ENCODE data around the gene DCPS. TPM values are rescaled to one million over a fixed set of nuclear protein-coding genes. Genes with fewer than 3 reads are reported as not detected.
"Not testable (repeated sequence)": the region's sequence is repeated elsewhere in the genome, so short reads cannot be mapped to it uniquely, and the experiment has no call there.

DCPS gene
- polyA plus RNA-seq, 1 of the 3 experiments (the other 2 are of a cell fraction): 48.1 TPM

GRCh38 chr11:126380909-126381308 is 77.0 kb downstream of the DCPS start:
- POLR2A ChIA-PET: interaction anchor here (0.6 kb wide), 1 partner anchor 18 kb away, joined by 4 read pairs; no protein-coding TSS in a partner anchor
- Histone ChIP-seq H3K27ac (ENCODE audit: low read depth in 2 of 2, low read length in 1 of 2) (no peak overlapping the region), H3K27me3 (ENCODE audit: insufficient read depth) (no peaks in the 10 kb centered on the region), H3K9ac (no peak overlapping the region), H3K9me3 (no peaks in the 10 kb centered on the region), H3K4me2 (no peak overlapping the region), H3K4me3 (ENCODE audit: low read depth in 2 of 2, low read length in 1 of 2) (no peak overlapping the region), H3K9me2 (no peaks in the 10 kb centered on the region), H3K79me2 (ENCODE audit: insufficient read depth) (peaks cover 30% of the 10 kb centered on the region), H4K20me1 (ENCODE audit: insufficient read depth) (no peaks in the 10 kb centered on the region; the same call in 1 of the 2 replicates), H3K36me3 (replicated peaks in 1 of 2; ENCODE audit: control insufficient read depth in 1 of 2, insufficient read depth in 2 of 2, low read length in 1 of 2) (no peaks in the 10 kb centered on the region), H3K4me1 (ENCODE audit: control insufficient read depth in 1 of 2, insufficient read depth in 2 of 2, low read depth in 1 of 2, low read length in 1 of 2) (peaks cover 0 to 9% of the 10 kb centered on the region in 2 experiments; a peak in 1 of 4 replicates), H2AFZ (ENCODE audit: low read depth) (no peak overlapping the region), H3F3A (replicated peaks; ENCODE audit: insufficient read depth) (no peaks in the 10 kb centered on the region)
- WGBS (ENCODE audit: low lambda C conversion rate): 95% methylated on average over 3 of the region's 4 CpGs
- DNase-seq: no peak
- TF ChIP-seq ZBTB33 (IDR thresholded peaks at IDR 0.05; ENCODE audit: borderline replicate concordance, low read depth): no peak
- no peak for TF ChIP-seq FOXM1 (IDR thresholded peaks at IDR 0.05; ENCODE audit: low read depth)
- no peak for TF ChIP-seq IRF3 (IDR thresholded peaks at IDR 0.05; ENCODE audit: low read depth, low read length)
- no peak for TF ChIP-seq RXRA (IDR thresholded peaks at IDR 0.05; ENCODE audit: borderline replicate concordance, low read depth)
- TF ChIP-seq FOSL2 (IDR thresholded peaks at IDR 0.05; ENCODE audit: borderline replicate concordance, low read depth): no peak
- no peak for TF ChIP-seq USF2 (IDR thresholded peaks at IDR 0.05; ENCODE audit: borderline replicate concordance, low read depth, low read length)
- no peak for TF ChIP-seq RCOR1 (IDR thresholded peaks at IDR 0.05; ENCODE audit: low read length)
- TF ChIP-seq JUND (IDR thresholded peaks at IDR 0.05): no peak
- no peak for TF ChIP-seq CTCF (IDR thresholded peaks at IDR 0.05)
- TF ChIP-seq PBX3 (IDR thresholded peaks at IDR 0.05): no peak
- TF ChIP-seq NFIC (IDR thresholded peaks at IDR 0.05; ENCODE audit: borderline replicate concordance): no peak
- TF ChIP-seq POLR2AphosphoS5 (IDR thresholded peaks at IDR 0.05; ENCODE audit: low read depth, low read length): no peak
- no peak for TF ChIP-seq FOXJ3 (CRISPR knock-in tag; IDR thresholded peaks at IDR 0.05)
- CTCF ChIA-PET: no interaction called here

- H3K27ac ChIP-seq (ENCODE audit: low read depth in 2 of 2, low read length in 1 of 2); DNase-seq; CTCF ChIA-PET; H2AFZ ChIP-seq (ENCODE audit: low read depth); H3K9me2 ChIP-seq; H4K20me1 ChIP-seq (ENCODE audit: insufficient read depth); POLR2A ChIA-PET; H3K9ac ChIP-seq; H3K4me2 ChIP-seq; H3K9me3 ChIP-seq; H3F3A ChIP-seq (replicated peaks; ENCODE audit: insufficient read depth); H3K27me3 ChIP-seq (ENCODE audit: insufficient read depth); H3K4me3 ChIP-seq (ENCODE audit: low read depth in 2 of 2, low read length in 1 of 2); H3K36me3 ChIP-seq (replicated peaks in 1 of 2; ENCODE audit: control insufficient read depth in 1 of 2, insufficient read depth in 2 of 2, low read length in 1 of 2): not testable (repeated sequence)
- Histone ChIP-seq H3K4me1 (ENCODE audit: control insufficient read depth in 1 of 2, insufficient read depth in 2 of 2, low read depth in 1 of 2, low read length in 1 of 2) (peaks cover 0 to 20% of the 10 kb centered on the region in 2 experiments; a peak in 1 of 4 replicates), H3K79me2 (ENCODE audit: insufficient read depth) (peaks cover 34% of the 10 kb centered on the region)
- 81% methylated on average over 3 of the region's 10 CpGs for WGBS (ENCODE audit: low lambda C conversion rate)
Measured at GRCh38 chr11:126381960-126382359, 78.1 kb downstream of the DCPS start.

GRCh38 chr11:126382641-126383040 is 78.8 kb downstream of the DCPS start:
- H3K9me3 ChIP-seq; DNase-seq; H3K27me3 ChIP-seq (ENCODE audit: insufficient read depth); H3K27ac ChIP-seq (ENCODE audit: low read depth in 2 of 2, low read length in 1 of 2); H3K9ac ChIP-seq; H3K9me2 ChIP-seq; H2AFZ ChIP-seq (ENCODE audit: low read depth); H3F3A ChIP-seq (replicated peaks; ENCODE audit: insufficient read depth); H3K4me2 ChIP-seq; H3K4me3 ChIP-seq (ENCODE audit: low read depth in 2 of 2, low read length in 1 of 2); H3K36me3 ChIP-seq (replicated peaks in 1 of 2; ENCODE audit: control insufficient read depth in 1 of 2, insufficient read depth in 2 of 2, low read length in 1 of 2); H4K20me1 ChIP-seq (ENCODE audit: insufficient read depth): not testable (repeated sequence)
- ChIA-PET CTCF (interaction anchor here (1.2 kb wide), 1 partner anchor 98 kb away, joined by 3 read pairs; no protein-coding TSS in a partner anchor), POLR2A (interaction anchor here (0.8 kb wide), 1 partner anchor 79 kb away, joined by 3 read pairs; the partner anchor contains the start of gene DCPS)
- peaks cover 0 to 23% of the 10 kb centered on the region in 2 experiments; a peak in 1 of 4 replicates for H3K4me1 ChIP-seq (ENCODE audit: control insufficient read depth in 1 of 2, insufficient read depth in 2 of 2, low read depth in 1 of 2, low read length in 1 of 2)
- no CpG with 5 or more reads among the region's 4 CpGs for WGBS (ENCODE audit: low lambda C conversion rate)
- H3K79me2 ChIP-seq (ENCODE audit: insufficient read depth): peaks cover 33% of the 10 kb centered on the region

All from SK-N-SH (cell line).